ENCODE measurements around the gene ATP2C2.

GRCh38 chr16:84397090-84397489, 28.8 kb downstream of the ATP2C2 start:
- TF ChIP-seq, protein P1, sequence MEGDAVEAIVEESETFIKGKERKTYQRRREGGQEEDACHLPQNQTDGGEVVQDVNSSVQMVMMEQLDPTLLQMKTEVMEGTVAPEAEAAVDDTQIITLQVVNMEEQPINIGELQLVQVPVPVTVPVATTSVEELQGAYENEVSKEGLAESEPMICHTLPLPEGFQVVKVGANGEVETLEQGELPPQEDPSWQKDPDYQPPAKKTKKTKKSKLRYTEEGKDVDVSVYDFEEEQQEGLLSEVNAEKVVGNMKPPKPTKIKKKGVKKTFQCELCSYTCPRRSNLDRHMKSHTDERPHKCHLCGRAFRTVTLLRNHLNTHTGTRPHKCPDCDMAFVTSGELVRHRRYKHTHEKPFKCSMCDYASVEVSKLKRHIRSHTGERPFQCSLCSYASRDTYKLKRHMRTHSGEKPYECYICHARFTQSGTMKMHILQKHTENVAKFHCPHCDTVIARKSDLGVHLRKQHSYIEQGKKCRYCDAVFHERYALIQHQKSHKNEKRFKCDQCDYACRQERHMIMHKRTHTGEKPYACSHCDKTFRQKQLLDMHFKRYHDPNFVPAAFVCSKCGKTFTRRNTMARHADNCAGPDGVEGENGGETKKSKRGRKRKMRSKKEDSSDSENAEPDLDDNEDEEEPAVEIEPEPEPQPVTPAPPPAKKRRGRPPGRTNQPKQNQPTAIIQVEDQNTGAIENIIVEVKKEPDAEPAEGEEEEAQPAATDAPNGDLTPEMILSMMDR (conservative IDR thresholded peaks at IDR 0.05): no peak; the same call in 1 of the 2 replicates
- no peak for TF ChIP-seq ZFX (IDR thresholded peaks at IDR 0.05)

Data from C4-2B (cell line).